Glomerular endothelial cell (primary cell): ENCODE results near the gene KLHDC2. TPM values are rescaled to one million over a fixed set of nuclear protein-coding genes. Genes with fewer than 3 reads are reported as not detected.
"Not testable (repeated sequence)": the region's sequence is repeated elsewhere in the genome, so short reads cannot be mapped to it uniquely, and the experiment has no call there.

ENCODE experiments used
- DNase-seq: peaks from one replicate; pipeline ENCODE4 v3.0.0-alpha.2; 2011; ENCODE audit warnings: low read depth, low spot score; ENCODE audit errors: extremely low read depth
- total RNA-seq: library from RNA; depleted of rRNA; stranded (reverse); fragments of >200 nt; gene quantifications from 2 replicates; pipeline ENCODE4 v1.2.3, GENCODE V29; 2015

KLHDC2 gene, protein sequence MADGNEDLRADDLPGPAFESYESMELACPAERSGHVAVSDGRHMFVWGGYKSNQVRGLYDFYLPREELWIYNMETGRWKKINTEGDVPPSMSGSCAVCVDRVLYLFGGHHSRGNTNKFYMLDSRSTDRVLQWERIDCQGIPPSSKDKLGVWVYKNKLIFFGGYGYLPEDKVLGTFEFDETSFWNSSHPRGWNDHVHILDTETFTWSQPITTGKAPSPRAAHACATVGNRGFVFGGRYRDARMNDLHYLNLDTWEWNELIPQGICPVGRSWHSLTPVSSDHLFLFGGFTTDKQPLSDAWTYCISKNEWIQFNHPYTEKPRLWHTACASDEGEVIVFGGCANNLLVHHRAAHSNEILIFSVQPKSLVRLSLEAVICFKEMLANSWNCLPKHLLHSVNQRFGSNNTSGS
- total RNA-seq, result 28.6 and 37.8 TPM in 2 replicates

DNA sequence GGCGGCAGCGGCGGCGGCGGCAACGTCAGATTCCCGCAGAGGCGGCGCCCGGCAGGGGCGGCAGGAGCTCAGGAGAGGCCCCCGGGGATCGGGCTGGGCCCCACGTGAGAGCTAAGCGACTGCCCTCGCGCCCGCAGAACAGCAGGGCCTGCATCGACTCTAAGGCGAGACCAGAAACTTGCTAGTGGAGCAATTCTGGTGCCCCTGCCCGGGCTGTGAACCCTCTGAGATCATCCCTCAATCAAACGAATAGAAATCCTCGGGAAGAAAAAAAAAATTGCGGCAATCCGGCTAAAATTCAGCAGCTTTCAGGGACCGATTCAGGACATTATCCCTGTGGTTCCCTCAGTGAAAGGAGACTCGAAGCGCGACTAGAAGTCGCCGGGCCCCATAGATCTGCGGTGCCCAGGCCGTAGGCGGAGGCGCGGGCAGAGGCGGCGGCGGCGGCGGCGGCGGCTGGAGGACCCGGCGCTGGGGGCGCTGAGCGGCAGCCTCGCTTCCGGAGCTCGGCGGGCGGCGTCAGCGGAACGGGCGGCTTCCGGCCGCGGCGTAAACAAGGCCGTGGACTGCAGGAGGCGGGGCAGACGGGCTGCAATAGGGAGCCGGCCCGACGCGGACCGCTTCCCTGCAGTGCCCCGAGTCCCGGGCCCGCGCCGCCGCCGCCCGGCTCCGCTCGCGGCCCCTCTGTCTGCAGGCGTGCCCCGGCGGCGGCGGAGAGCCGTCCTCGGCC, at the start of gene KLHDC2:
Gene KLHDC2 (plus strand): TSS at position 583 of the 730 bp plus-strand sequence. CDS start 316 bp downstream, outside the sequence.
- no peak for DNase-seq

DNA sequence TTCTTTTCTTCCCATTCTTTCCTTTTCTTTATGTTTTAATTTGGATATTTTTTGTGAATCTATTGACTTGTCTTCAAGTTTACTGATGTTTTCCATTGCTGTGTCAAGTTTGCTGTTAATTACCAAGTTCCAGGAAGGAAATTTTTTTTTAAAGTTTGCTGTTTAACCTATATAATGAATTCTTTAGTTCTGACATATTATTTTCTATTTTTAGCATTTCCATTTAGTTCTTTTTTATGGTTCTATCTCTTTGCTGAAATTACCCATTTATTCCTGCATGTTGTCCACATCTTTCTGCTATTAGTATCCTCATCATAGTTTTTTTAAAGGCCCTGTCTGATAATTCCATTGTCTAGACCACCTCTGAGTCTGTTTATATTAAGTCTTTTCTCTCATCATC, 47.2 kb upstream of the KLHDC2 start:
- DNase-seq, result no peak

GRCh38 chr14:49721733-49722435, 46.1 kb upstream of the KLHDC2 start:
- not testable (repeated sequence) for DNase-seq

DNA sequence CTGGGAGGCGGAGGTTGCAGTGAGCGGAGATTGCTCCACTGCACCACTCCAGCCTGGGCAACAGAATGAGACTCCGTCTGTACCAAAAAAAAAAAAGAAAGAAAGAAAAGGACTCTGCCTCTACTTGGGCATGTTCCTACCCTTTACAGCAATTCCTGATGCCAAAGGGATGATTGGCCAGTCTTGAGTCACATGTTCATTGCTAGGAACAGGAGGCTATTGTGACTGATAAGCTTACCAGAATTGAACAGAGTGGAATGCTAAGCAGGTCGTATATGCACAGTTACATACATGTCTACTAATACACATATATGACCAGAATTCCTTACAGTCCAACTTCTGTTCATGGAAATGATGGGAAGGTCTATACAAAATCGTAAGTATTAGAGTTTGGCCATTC, 40.8 kb upstream of the KLHDC2 start:
- no peak for DNase-seq

- DNase-seq, result no peak
Observed at GRCh38 chr14:49732896-49733295, 35.1 kb upstream of the KLHDC2 start.

DNA sequence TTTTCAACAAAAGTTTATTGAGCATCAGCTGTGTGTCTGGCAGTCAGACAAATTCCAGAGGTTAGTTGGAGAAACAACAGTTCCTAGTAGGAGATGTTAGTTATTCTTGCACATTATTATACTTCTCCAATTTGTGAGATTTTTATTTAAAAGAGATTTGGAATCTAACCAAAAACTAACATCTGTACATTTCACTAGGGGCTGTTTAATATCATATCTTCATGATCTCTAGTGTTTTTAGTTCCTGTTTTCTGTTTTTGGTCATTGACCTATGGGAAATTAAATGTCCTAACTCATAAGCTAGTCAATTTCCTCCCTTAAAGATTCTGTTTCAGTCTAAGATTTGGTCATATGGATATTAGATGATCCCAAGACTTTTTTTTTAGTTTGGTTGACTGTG, 34.1 kb upstream of the KLHDC2 start:
- no peak for DNase-seq

DNA sequence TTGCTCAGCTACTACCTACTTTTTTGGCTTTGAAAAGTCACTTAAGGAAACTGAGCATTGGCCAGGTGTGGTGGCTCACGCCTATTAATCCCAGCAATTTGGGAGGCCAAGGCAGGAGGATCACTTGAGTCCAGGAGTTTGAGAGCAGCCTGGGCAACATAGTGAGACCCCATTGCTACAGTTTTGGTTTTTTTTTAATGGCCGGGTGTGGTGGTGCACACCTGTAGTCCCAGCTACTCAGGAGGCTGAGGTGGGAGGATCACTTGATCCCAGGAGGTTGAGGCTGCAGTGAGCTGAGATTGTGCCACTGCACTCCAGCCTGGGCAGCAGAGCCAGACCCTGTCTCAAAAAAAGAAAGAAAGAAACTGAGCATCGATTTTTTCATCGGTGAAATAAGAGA, 32.3 kb upstream of the KLHDC2 start:
- DNase-seq, result not testable (repeated sequence)

GRCh38 chr14:49745191-49745590, 22.8 kb upstream of the KLHDC2 start:
- DNase-seq, result no peak

GRCh38 chr14:49746476-49746875, 21.5 kb upstream of the KLHDC2 start:
- not testable (repeated sequence) for DNase-seq

DNA sequence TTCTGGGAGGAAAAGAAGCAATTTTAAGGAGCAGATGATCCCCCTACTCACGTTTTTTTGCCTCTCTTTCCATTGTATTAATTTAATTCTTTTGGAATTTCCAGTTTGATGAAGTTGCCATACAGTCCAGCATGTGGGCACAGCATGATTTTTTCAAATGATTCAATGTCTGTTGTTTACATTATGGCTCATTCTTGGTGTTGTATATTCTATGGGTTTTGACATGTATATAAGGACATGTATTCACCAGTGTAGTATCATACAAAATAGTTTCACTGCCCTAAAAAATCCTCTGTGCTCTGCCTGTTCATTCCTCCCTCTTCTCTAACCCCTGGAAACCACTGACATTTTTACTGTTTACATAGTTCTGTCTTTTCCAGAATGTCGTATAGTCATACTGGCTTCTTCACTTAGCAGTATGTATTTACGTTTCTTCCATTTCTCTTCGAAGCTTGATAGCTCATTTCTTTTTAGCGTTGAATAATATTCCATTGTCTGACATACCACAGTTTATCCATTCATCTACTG, 13.3 kb upstream of the KLHDC2 start:
- DNase-seq, result no peak

GRCh38 chr14:49755378-49755777, 12.6 kb upstream of the KLHDC2 start:
- DNase-seq, result no peak

GRCh38 chr14:49761839-49762551, 6.0 kb upstream of the KLHDC2 start:
- DNase-seq, result no peak

- no peak for DNase-seq
Observed at GRCh38 chr14:49766839-49767238, 1.1 kb upstream of the KLHDC2 start.

DNA sequence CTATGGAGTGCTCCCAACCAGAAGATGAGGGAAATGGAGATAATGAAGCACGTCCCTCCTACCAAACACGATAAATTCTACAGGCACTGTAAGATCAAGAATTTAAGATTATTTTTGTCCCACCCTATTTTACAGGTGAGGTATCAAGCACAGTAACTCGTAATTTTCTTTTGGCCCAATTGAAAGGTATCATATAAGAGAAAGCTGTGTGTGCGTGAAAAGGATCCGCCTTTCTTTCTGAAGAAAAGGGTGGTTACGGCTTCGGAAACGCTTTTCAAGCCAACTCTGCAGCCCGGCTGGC, 733 bp upstream of the KLHDC2 start:
- no peak for DNase-seq

- DNase-seq, result no peak
Observed at GRCh38 chr14:49768301-49769121, 558 bp downstream of the KLHDC2 start.

GRCh38 chr14:49769171-49769570, 1.2 kb downstream of the KLHDC2 start:
- no peak for DNase-seq

DNA sequence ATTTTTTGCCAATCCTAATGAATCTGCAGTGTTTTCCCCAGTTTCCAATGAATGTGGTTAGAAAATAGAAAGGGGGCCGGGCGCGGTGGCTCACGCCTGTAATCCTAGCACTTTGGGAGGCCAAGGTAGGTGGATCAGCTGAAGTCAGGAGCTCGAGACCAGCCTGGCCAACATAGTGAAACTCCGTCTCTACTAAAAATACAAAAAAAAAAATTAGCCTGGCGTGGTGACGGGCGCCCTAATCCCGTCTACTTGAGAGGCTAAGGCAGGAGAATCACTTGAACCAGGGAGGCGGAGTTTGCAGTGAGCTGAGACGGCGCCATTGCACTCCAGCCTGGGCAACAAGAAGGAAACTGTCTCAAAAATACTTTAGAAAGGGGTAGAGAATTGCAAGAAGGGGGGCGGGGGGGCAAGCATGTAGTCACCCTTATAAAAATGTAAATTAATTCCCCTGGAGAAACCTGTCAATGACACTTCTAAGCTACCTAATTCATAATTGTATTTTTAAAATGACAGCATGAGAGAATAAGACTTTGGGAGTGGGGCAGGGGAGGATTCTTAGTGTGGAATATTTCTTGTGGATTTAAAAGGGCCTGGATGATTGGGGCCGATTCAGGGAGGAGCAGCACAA, 1.7 kb downstream of the KLHDC2 start:
- DNase-seq, result no peak

- no peak for DNase-seq
Observed at GRCh38 chr14:49770212-49770817, 2.4 kb downstream of the KLHDC2 start.

GRCh38 chr14:49771691-49772090, 3.7 kb downstream of the KLHDC2 start:
- DNase-seq, result not testable (repeated sequence)
